NT2/D1 (cell line): ENCODE measurements around the gene PRIMA1.

Experiments
- SUZ12 ChIP-seq: IDR thresholded peaks from 2 replicates; pipeline ENCODE4 v1.6.1; 2011; ENCODE audit not compliant: insufficient read length, insufficient read depth; ENCODE audit errors: extremely low read depth
- ZNF274 ChIP-seq: IDR thresholded peaks from 2 replicates; pipeline ENCODE4 v1.6.1; 2011; ENCODE audit warnings: mild to moderate bottlenecking, low read depth, low read length

DNA sequence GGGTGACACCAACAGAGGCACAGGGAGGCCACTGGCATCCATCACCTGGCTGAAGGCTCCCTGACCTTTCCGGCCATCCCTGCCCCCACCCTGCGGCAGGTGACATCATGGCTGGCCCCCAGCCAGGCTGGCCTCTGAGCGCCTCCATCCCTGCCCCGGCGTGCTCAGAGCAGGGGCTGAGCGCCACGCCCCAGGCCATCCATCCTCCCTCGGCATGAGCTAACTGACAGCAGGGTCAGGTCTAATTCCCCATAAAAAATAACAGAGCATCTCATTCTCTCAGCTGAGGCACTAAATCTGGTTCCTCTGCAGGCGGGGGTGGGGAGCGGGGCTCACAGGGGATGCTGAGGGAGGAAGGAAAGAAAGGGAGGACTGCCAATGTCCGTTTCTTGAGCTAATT lies 50.7 kb downstream of the PRIMA1 start:
- TF ChIP-seq SUZ12 (no peak), ZNF274 (no peak)
